ENCODE measurements around the gene RORB. TPM values are rescaled to one million over a fixed set of nuclear protein-coding genes. Genes with fewer than 3 reads are reported as not detected.

The RORB gene
- total RNA-seq, 1 donor from 2014 or later, result 0.21 TPM

DNA sequence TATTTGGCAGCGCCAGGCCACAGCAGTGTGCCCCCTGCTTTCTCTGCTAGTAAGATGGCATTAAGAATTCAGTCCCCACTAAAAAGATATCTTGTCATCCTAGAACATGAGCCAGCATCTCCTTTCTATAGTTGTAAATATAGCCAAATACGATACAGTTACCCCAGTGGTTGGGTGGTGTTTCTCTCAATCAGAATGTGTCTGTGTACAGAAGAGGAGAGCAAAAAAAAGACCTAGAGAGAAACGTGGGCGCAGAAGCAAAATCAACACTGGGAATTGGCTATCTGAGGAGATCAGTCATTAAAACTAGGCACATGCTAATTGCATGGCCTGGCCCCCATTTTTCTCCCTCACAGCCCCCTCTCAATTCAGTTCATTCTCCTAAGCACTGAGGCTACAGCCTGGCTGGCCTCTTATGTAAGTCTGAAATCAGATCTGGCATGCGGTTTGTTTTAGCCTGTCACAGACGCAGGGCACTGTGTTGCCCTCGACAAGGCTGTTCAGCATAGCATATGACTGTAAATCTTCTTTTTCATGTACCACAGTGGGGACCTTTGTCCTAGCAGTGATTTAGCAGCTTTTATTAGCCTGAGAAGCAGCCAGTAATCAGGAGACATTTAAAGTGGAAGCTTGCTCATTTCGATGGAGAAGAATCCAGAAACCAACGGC is 57.8 kb downstream of the RORB start:
- no peak overlapping the region for H3K27ac ChIP-seq
- no peak overlapping the region for H3K4me3 ChIP-seq
- intact Hi-C loops (cut with DNase I), result no loop called here

DNA sequence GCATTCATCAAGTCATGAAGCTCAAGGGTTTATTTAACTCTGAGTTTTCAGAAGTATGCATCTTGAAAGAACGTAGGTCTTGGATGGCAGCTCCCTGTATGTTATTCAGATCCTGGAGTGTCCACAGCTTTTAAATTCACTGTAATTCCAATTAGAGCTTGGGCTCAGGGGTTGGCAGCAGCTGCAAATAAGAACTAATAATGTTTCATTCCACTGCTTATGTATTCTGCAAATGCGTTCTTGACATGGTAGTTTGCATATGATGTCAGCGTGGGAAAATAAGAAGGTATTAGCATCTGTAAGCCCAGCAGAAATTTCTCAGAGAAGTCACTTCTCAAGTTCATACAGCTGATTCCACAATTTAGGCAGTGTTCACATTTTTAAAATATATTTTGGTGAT is 58.4 kb downstream of the RORB start:
- TF ChIP-seq, protein P1, sequence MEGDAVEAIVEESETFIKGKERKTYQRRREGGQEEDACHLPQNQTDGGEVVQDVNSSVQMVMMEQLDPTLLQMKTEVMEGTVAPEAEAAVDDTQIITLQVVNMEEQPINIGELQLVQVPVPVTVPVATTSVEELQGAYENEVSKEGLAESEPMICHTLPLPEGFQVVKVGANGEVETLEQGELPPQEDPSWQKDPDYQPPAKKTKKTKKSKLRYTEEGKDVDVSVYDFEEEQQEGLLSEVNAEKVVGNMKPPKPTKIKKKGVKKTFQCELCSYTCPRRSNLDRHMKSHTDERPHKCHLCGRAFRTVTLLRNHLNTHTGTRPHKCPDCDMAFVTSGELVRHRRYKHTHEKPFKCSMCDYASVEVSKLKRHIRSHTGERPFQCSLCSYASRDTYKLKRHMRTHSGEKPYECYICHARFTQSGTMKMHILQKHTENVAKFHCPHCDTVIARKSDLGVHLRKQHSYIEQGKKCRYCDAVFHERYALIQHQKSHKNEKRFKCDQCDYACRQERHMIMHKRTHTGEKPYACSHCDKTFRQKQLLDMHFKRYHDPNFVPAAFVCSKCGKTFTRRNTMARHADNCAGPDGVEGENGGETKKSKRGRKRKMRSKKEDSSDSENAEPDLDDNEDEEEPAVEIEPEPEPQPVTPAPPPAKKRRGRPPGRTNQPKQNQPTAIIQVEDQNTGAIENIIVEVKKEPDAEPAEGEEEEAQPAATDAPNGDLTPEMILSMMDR (IDR thresholded peaks at IDR 0.05), result no peak
- Histone ChIP-seq H3K4me1 (no peaks in the 10 kb centered on the region), H3K9me3 (no peaks in the 10 kb centered on the region), H3K27ac (no peak overlapping the region), H3K27me3 (no peaks in the 10 kb centered on the region), H3K4me3 (no peak overlapping the region), H3K36me3 (no peaks in the 10 kb centered on the region)
- intact Hi-C loops (cut with DNase I), result no loop called here
- DNase-seq (ENCODE audit: low spot score in 2 of 2), result no peak

More for the DNA sequence above, 57.8 kb downstream of the RORB start:
- no peak for DNase-seq (ENCODE audit: low spot score in 2 of 2)
- Histone ChIP-seq H3K36me3 (no peaks in the 10 kb centered on the region), H3K9me3 (no peaks in the 10 kb centered on the region), H3K4me1 (no peaks in the 10 kb centered on the region), H3K27me3 (no peaks in the 10 kb centered on the region)
- TF ChIP-seq, protein P1 (IDR thresholded peaks at IDR 0.05), result no peak

DNA sequence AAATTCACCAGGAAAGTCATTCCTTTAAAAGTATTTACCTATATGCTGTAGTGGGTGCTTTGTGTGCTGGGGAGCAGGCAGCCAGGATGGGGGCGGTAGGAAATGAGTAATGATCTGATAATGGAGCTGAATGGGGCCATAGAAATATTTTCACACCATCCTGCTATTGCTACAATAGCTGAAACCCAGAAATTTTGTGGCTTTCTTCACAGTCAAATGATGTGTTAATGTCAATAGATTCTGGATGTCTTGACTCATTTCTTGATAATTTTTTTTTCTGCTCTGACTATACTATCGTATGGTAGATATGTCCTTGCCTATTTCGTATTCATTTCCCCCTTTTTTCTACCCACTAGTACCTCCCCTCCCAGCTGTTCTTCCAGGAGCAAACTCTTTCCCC is 59.5 kb downstream of the RORB start:
- no peaks in the 10 kb centered on the region for H3K36me3 ChIP-seq
- H3K9me3 ChIP-seq, result no peaks in the 10 kb centered on the region
- no peak overlapping the region for H3K4me3 ChIP-seq
- no peaks in the 10 kb centered on the region for H3K27me3 ChIP-seq
- H3K4me1 ChIP-seq, result no peaks in the 10 kb centered on the region
- intact Hi-C loops (cut with DNase I), result no loop called here
- DNase-seq (ENCODE audit: low spot score in 2 of 2), result no peak
- no peak overlapping the region for H3K27ac ChIP-seq
- TF ChIP-seq, protein P1 (IDR thresholded peaks at IDR 0.05), result no peak

DNA sequence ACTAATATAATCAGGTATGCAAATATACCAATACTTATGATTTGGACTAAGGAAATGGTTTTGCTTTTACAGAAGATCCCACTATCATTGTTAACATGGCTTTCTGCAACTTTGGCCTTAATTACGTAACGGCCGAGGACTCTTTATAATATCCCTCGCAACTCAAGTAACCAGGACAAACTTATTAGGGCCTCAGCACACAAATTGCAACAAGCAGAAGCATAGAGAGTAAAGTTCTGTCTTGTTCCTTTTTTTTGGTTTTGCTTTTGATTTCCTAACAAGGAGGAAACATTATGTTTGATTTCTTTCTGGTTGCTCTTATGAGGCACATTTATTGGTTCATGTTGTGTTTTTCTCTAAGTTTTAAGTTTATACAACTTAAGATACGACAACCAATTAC is 60.4 kb downstream of the RORB start:
- Histone ChIP-seq H3K27me3 (no peaks in the 10 kb centered on the region), H3K36me3 (no peaks in the 10 kb centered on the region), H3K9me3 (no peaks in the 10 kb centered on the region), H3K4me1 (no peaks in the 10 kb centered on the region), H3K27ac (no peak overlapping the region), H3K4me3 (no peak overlapping the region)
- TF ChIP-seq, protein P1 (IDR thresholded peaks at IDR 0.05), result no peak
- DNase-seq (ENCODE audit: low spot score in 2 of 2), result no peak
- intact Hi-C loops (cut with DNase I), result no loop called here

DNA sequence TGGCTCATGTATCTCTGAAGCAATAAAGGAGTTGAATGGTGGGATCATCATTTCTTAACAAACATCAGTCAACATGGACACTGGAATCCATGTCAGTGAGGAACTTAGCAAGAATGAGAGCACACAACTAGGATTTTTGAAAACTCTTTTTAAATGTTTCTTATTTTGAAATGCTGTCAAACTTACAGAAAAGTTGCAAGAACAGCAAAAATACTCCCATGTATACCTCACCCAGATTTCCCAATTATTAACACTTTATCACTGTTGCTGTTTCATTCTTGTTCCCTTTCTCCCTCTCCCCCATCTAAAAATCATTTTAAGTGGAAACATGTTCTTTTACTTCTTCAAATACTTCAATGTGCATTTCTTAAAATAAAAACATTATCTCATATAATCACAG is 65.5 kb downstream of the RORB start:
- H3K9me3 ChIP-seq, result no peaks in the 10 kb centered on the region
- H3K27ac ChIP-seq, result no peak overlapping the region
- no peaks in the 10 kb centered on the region for H3K27me3 ChIP-seq
- TF ChIP-seq, protein P1 (IDR thresholded peaks at IDR 0.05), result no peak
- H3K4me1 ChIP-seq, result no peaks in the 10 kb centered on the region
- DNase-seq (ENCODE audit: low spot score in 2 of 2), result no peak
- H3K36me3 ChIP-seq, result no peaks in the 10 kb centered on the region
- intact Hi-C loops (cut with DNase I), result no loop called here
- H3K4me3 ChIP-seq, result no peak overlapping the region

Measured in ascending aorta (tissue), 2 donors.